ENCODE data around the gene S100A8.

Gene S100A8

DNA sequence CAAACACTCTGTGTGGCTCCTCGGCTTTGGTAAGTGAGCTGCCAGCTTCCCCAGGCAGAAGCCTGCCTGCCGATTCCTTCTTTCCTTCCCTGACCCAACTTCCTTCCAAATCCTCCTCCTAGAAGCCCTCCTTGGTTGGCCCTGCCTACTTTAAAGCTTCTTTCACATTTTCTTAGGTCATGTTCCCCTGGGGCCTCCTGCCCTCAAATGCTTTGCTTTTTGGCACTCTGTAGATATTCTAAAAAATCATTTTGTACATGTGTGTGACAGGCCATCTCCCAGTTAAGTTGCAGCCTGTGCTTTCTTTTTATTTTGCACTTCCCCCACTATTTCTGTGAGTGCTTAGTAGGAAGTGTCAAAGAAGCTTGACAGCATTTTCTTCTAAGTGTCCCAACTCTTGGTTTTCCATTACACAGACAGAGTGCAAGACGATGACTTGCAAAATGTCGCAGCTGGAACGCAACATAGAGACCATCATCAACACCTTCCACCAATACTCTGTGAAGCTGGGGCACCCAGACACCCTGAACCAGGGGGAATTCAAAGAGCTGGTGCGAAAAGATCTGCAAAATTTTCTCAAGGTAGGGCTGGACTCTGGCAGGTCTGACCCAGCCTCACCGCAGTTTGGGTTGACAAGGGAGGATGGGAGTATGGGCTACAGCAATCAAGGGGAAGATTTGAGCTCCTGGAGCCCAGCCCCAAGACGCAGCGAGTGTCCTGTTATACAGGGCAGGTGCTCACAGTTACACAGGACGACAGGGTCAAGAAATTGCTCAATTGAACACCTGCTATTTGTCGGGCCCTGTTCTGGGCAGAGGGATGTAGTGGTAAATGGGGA, 32.8 kb downstream of the S100A8 start, which contains the start of gene S100A9:
TSS of gene S100A9 (plus strand) at position 2 of the 838 bp plus-strand sequence. CDS start at position 432, 430 bp downstream.
- Mint-ChIP-seq H3K4me3 (peak within 1 kb of the TSS; percentile 81), H3K9me3 (no peaks in the 10 kb centered on the region), H3K27ac (peak within 1 kb of the TSS; percentile 94), H3K27me3 (no peaks in the 10 kb centered on the region), H3K36me3 (ENCODE audit: low read depth) (peaks cover 18% of the 10 kb centered on the region), H3K4me1 (ENCODE audit: low read depth) (peaks cover 69% of the 10 kb centered on the region)
- intact Hi-C loops (cut with micrococcal nuclease) = loop anchor here (2.0 to 5.0 kb wide), 2 partner anchors 29 to 209 kb away; partner anchors contain the start of gene S100A2

DNA sequence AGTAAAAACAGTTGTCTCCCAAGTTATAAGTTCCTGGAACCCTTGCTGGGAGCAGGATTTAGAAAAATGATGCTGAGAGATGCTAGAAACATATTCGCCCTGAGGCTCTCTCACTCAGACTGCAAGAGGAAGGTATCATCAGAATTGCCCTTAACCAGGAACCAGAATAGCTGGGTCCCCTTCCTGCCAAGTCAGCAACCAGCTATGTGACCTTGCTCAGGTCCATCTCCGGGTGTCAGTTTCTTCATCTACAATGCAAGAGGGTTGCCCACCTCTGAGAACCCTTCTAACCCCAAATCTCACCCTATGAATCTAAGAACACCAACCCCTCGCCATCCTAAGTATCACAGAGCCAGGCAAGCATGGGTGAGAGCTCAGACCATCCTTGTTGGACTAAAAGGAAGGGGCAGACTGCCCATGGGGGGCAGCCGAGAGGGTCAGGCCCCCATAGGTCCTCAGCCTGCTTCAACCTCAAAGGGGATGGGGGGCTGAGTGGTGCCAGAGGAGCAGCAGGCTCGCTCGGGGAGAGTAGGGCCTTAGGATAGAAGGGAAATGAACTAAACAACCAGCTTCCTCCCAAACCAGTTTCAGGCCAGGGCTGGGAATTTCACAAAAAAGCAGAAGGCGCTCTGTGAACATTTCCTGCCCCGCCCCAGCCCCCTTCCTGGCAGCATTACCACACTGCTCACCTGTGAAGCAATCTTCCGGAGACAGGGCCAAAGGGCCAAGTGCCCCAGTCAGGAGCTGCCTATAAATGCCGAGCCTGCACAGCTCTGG, 33.6 kb downstream of the S100A8 start:
- Mint-ChIP-seq H3K36me3 (ENCODE audit: low read depth) (peaks cover 18% of the 10 kb centered on the region), H3K4me3 (peak overlapping the region; percentile 81), H3K4me1 (ENCODE audit: low read depth) (peaks cover 61% of the 10 kb centered on the region), H3K27ac (peak overlapping the region; percentile 94), H3K27me3 (no peaks in the 10 kb centered on the region), H3K9me3 (no peaks in the 10 kb centered on the region)
- intact Hi-C loops (cut with micrococcal nuclease) = loop anchor here (5.0 kb wide), 1 partner anchor 210 kb away; the partner anchor contains the start of gene S100A2

DNA sequence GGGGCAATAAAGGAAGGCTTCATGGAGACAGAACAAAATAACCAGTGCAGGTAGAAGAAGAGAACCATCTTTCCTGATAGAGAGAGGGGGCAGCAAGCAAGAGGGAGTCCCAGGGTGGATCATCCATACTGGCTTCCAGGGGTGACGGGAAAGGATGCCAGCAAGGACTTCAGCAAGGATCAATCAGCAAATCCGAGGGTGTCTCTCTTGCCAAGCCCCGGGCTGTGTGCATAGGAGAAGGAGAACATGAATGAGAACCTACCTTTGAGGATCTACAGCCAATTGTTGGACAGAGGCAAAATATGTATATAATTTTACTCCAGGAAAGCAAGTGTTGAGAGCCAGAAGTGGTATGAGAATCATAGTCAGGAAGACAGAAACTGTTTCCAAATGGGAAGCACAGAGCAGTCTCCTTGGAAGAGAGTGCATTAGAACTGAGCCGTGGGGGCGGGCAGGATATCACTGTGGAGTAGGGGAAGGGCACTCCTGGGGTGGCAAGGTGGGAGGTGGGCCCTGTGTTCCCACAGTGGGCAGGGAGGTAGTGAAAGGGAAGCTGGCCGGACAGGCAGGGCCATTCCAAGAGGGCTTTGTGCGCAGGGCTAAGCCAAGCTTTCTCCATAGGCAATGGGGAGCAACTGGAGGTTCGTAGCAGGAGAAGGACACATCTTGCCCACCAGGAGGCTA, 34.3 kb downstream of the S100A8 start:
- intact Hi-C loops (cut with micrococcal nuclease) = loop anchor here (5.0 kb wide), 1 partner anchor 211 kb away; the partner anchor contains the start of gene S100A2
- Mint-ChIP-seq H3K36me3 (ENCODE audit: low read depth) (peaks cover 18% of the 10 kb centered on the region), H3K27ac (peak overlapping the region; percentile 94), H3K4me1 (ENCODE audit: low read depth) (peaks cover 54% of the 10 kb centered on the region), H3K27me3 (peaks cover 1% of the 10 kb centered on the region), H3K4me3 (peak overlapping the region; percentile 17), H3K9me3 (no peaks in the 10 kb centered on the region)

DNA sequence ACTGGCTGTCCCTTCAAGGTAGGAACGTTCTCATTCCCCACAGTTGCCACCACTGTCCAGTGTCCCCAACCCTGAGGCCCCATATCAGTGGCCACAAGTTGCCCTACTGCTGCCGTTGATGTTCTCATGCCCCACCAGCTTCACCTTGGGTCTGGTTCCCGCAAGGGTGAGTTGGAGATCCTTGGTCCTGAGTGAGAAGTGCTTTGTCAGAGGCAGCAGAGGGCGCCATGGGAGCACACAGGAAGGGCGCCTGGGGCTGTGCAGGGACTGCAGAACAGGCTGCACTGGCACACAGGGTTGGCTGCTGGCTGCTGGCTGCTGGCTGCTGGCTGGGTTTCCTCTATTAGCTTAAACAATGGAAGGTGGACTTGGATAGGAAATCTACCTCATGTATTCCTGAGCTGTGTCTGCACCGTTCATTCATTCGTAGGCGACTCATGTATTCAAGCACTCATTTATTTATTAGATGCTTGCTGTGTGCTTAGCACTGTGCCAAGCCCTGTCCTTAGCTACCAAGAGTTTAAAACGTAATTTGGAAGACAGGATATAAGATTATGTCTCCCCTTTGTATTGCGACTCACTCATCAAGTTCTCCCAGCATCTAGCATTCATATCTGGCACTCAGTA, 35.3 kb downstream of the S100A8 start:
- Mint-ChIP-seq H3K4me3 (no peak overlapping the region), H3K36me3 (ENCODE audit: low read depth) (peaks cover 9% of the 10 kb centered on the region), H3K27ac (no peak overlapping the region), H3K27me3 (peaks cover 5% of the 10 kb centered on the region), H3K4me1 (ENCODE audit: low read depth) (peaks cover 44% of the 10 kb centered on the region), H3K9me3 (no peaks in the 10 kb centered on the region)
- intact Hi-C loops (cut with micrococcal nuclease) = loop anchor here (1.0 to 5.0 kb wide), 2 partner anchors 49 to 212 kb away; partner anchors contain the start of gene S100A2

DNA sequence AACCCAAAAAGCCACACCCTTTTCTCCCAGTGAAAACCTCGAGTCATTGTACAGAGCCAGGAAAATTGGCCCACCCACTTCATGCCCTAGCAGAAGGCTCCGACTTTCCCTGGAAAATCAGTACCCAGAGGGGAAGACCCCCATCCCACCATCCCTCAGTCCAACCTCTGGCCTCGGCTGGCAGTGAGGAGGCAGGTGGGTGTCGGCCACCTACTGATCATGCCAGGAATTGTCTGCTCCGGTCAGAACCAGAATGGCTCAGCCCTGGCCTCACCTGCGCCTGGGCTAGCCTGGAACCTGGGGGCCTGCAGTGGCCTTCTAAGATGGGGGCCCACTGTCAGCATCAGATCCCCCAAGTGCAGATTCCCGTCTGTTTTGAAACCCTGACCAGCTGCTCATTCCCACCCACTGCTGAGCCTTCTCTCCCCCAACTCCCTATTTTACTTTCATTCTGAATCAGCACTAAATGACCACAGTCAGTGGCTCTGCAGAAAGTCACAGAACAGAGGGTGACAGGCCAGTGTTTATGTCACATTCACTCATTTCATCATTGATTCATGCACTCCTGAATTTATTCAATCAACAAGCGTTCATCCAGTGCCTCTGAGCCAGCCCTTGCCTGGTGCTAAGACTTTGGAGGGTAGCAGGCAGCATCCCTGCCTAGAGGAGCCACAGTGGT, 36.2 kb downstream of the S100A8 start:
- H3K36me3 Mint-ChIP-seq (ENCODE audit: low read depth) = peaks cover 8% of the 10 kb centered on the region
- intact Hi-C loops (cut with micrococcal nuclease) = loop anchor here (1.0 to 5.0 kb wide), 2 partner anchors 50 to 213 kb away; partner anchors contain the start of gene S100A2

DNA sequence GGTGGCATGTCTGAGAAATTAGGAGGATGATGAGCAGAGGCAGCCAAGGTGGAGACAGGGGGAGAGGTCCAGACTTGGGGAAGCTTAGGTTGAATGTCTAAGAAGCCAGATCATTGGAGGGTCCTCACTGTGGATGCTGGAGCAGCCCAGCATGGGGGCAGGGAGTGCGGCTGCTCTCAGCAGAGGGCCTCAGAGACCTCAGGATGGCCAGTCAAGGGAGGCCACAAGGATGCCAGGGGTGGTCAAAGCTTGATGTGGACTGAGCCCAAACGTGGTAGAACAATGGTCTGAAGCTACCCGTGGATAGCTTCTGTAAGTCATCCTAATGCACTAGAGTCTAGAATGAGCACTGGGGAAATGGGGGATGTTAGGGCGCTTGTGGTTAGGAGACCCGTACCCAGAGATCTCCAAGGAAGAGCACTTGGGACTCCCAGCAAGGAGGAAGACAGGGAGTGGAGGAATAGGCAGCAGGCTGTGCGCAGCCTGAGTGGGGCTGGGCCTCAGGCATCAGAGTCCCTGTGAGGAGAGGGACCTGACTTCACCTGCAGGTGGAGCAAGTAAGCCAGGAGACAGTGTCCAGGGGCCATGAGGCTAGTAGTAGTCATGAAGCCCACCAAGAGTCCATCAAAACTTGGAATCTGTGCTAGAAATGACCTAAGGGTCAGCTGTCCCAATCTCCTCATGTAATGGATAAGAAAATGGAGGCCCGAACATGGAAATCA, 37.5 kb downstream of the S100A8 start:
- Mint-ChIP-seq H3K36me3 (ENCODE audit: low read depth) (peaks cover 5% of the 10 kb centered on the region), H3K4me1 (ENCODE audit: low read depth) (peaks cover 43% of the 10 kb centered on the region), H3K27me3 (peaks cover 15% of the 10 kb centered on the region), H3K9me3 (no peaks in the 10 kb centered on the region), H3K4me3 (no peak overlapping the region), H3K27ac (no peak overlapping the region)
- intact Hi-C loops (cut with micrococcal nuclease) = no loop called here

More for the DNA sequence above, 36.2 kb downstream of the S100A8 start:
- Mint-ChIP-seq H3K4me3 (no peak overlapping the region), H3K9me3 (no peaks in the 10 kb centered on the region), H3K27me3 (peaks cover 8% of the 10 kb centered on the region), H3K27ac (no peak overlapping the region), H3K4me1 (ENCODE audit: low read depth) (peaks cover 41% of the 10 kb centered on the region)

DNA sequence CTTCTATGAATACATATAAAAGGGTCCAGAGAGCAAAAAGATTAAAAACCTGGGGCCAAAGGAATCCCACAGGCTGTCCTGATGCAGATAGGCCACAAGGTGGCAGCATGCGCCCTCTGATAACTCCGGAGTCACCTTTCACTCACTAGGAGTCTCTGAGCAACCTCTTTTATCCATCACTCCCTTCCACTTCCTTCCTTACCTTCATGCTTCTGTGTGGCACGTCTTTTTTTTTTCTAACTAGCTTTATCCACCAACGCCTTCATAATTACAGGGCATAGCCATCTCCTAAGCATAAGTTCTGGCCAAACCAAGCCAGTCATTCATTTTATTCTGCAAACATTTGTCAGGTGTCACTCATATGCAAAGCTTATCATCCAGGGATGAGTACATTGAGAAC, 38.4 kb downstream of the S100A8 start:
- intact Hi-C loops (cut with micrococcal nuclease) = loop anchor here (1.0 kb wide), 1 partner anchor 143 kb away; no protein-coding TSS in a partner anchor
- no peaks in the 10 kb centered on the region for H3K9me3 Mint-ChIP-seq
- H3K27ac Mint-ChIP-seq = no peak overlapping the region
- H3K27me3 Mint-ChIP-seq = peaks cover 15% of the 10 kb centered on the region
- no peaks in the 10 kb centered on the region for H3K36me3 Mint-ChIP-seq (ENCODE audit: low read depth)
- peaks cover 36% of the 10 kb centered on the region for H3K4me1 Mint-ChIP-seq (ENCODE audit: low read depth)
- no peak overlapping the region for H3K4me3 Mint-ChIP-seq

DNA sequence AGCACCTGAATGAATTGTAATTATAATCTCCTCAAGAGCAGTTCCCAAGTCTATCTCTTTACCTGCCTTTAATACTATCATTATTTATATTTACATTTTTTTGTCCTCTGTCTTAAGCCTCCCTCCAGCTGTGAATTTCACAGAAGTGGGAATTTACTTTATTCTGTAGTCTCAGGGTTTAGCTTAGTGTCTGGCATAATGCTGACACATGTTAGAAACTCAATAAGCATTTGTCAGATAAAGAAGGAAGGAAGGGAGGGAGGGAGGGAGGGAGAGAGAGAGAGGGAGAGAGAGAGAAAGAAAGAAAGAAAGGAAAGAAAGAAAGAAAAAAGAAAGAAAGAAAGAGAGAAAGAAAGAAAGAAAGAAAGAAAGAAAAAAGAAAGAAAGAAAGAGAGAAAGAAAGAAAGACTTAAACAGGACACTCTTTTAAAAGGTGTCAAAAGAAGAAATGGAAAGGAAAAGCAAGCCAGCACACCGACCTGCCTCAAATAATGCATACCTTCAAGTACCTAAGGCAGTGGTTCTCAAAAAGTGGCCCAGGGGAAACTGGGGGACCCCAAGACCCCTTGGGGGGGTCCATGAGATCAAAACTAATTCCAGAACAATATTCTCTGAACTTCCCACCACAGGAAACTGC, 40.4 kb downstream of the S100A8 start:
- intact Hi-C loops (cut with micrococcal nuclease) = no loop called here

DNA sequence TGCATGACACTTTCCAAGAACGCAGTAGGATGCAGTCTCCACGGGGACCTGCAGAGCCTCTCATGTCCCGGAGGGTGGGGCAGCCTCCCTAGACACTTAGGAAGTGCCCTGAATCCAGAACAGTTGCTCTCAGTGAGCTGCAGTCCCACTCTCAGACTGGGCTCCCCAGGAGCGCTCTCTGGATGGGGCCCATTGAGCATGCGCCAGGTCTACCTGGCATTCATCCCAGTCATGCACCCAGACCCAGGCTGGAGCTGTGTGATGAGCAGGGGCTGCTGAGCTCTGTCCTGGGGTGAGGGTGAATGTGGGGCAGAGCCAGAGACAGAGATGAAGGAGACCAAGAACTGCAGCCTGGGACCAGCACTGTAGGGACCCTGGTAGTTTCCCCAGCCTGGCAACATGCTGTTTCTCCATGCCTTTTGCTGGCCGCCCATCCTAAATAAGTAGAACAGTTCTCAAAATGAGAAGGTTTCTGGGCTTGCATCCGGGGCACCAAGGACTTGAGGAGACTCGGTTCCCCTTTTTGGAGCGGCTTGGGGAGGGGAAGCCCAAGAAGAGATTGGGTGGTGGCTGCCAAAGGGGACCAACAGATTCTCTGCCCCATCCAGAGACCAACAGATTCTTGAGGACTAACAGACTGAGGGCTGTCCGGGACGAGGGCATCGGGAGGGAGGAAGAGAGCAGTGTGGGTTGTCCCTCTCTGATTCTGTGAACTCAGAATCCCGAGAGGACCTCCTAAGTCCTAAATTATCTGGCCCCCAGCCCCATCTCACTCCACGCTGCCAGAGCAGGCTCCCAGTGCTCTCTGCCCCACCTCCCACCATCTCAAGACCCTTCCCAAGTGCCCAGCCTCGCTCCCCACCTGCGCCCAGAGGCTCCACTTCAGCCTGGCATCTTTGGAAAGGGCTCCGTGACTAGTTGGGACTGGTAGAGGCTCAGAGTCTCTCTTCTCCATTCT, 41.2 kb downstream of the S100A8 start:
- Mint-ChIP-seq H3K9me3 (no peaks in the 10 kb centered on the region), H3K4me3 (no peak overlapping the region), H3K36me3 (ENCODE audit: low read depth) (no peaks in the 10 kb centered on the region), H3K27ac (no peak overlapping the region), H3K27me3 (peaks cover 25% of the 10 kb centered on the region), H3K4me1 (ENCODE audit: low read depth) (peaks cover 36% of the 10 kb centered on the region)
- intact Hi-C loops (cut with micrococcal nuclease) = no loop called here

More for the DNA sequence above, 40.4 kb downstream of the S100A8 start:
- H3K4me1 Mint-ChIP-seq (ENCODE audit: low read depth) = peaks cover 31% of the 10 kb centered on the region
- no peak overlapping the region for H3K4me3 Mint-ChIP-seq
- no peak overlapping the region for H3K27ac Mint-ChIP-seq
- H3K27me3 Mint-ChIP-seq = peaks cover 25% of the 10 kb centered on the region
- no peaks in the 10 kb centered on the region for H3K36me3 Mint-ChIP-seq (ENCODE audit: low read depth)
- H3K9me3 Mint-ChIP-seq = no peaks in the 10 kb centered on the region

DNA sequence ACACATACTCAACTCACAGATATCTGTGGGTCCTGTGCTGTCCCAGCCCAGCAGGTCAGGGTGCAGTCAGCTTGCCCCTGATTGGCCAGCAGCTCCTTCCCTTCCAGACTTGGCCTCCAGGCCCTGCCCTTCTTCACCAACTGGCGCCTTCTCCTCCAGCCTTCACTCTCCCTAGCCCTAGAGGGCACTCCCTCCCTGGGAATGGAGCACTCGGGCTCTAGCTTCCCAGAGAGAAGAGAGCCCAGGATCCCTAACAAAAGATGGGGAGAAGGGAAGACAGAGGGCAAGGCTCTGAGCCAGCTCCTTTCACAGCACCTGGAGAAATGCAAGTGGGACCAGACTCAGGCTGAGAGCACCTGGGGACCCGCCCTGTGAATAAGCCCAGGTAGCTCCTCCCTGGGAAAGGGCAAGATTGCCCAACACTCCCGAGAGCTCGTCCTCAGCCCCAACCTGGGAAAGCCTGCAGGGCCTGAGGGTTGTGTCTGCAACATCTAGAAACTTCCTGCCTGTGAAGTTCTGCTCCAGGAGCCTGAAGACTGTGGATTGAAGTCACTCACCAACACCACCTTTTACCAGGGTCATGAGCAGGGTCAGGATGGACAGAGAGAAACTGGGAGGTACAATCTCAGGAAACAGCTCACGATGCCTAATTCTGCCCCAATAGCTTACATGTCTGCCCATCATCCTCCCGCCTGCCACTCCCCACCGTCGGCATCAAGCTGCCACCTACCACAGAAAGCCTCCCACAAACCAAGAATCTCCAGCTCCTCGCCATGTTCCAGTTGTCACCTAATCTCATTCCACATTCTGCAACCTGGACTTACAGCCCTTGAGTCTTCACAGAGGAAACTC, 42.1 kb downstream of the S100A8 start, which contains the start of gene PGLYRP4:
TSS of gene PGLYRP4 (minus strand) at position 331 of the 852 bp plus-strand sequence. CDS start 909 bp downstream, outside the sequence.
- Mint-ChIP-seq H3K4me3 (no peak within 1 kb of the TSS), H3K9me3 (no peaks in the 10 kb centered on the region), H3K36me3 (ENCODE audit: low read depth) (no peaks in the 10 kb centered on the region), H3K4me1 (ENCODE audit: low read depth) (peaks cover 45% of the 10 kb centered on the region), H3K27me3 (peaks cover 25% of the 10 kb centered on the region), H3K27ac (no peak within 1 kb of the TSS)
- intact Hi-C loops (cut with micrococcal nuclease) = no loop called here
